GM19351 (cell line): Measurements from ENCODE around the gene TFAP2D.
A peak's percentile ranks its signal among the peaks of the same experiment; 100 is the strongest.

ENCODE experiments used
- ATAC-seq: cut with Tn5 transposase; IDR thresholded peaks from one replicate; pipeline ENCODE4 v1.9.1; 2021; ENCODE audit warnings: mild to moderate bottlenecking, moderate library complexity; ENCODE audit not compliant: unreplicated experiment

TFAP2D gene

DNA sequence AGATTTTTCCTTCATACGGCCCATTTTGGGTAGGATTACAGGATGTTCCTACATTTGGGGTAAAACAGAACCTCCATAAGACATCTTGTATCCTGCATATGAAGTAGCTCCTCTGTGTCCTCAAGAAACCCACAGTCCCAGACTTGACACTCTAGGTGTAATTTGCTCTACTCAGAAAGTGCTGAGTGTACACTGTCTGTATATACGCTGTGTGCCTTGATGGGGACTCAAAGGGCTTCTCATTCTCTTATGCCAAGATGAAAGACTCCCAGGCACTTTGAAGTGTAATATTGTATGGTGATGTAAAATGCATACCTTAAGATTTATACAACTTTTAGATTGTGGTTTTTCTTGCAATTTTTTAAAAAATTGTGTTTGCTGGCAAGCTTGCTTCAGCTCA, 5.2 kb downstream of the TFAP2D start:
- ATAC-seq: no peak

DNA sequence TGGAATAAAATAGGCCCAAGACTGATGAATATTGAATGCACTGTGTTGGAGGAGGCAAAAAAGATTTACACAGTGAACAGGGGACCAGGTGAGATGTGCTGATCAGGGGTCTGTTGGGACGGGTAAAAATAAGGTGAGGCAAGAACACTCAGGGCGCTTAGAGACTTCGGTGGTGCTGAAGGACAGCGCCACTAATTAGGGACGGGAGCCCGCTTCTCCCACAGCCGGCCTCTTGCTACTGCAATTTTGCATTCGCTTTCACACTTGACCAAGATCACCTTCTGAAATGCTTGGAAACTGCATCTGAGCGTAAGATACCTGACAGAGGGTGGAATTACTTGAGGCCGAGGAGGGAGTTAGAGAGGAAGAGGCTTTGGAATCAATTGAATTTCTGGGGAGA, 7.3 kb downstream of the TFAP2D start:
- no peak for ATAC-seq

DNA sequence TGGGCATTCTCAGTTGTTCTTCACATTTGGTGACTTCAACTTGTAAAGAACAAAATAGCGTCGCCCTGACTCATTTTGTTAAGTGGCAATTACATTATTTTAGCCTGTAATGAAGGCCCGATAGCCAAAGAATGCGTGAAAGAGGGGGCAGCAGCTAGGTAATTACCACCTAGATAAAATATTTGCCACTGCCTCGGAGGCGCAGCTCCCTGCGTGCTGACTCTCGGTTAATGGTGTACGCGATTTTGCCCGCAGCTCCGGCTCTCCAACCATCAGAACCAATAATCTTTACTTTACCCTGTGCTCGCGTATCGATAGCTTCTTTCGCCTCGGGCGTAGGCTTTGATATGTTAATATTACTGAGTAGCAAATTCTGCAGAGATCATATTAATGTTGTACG, 8.7 kb downstream of the TFAP2D start:
- ATAC-seq: no peak

DNA sequence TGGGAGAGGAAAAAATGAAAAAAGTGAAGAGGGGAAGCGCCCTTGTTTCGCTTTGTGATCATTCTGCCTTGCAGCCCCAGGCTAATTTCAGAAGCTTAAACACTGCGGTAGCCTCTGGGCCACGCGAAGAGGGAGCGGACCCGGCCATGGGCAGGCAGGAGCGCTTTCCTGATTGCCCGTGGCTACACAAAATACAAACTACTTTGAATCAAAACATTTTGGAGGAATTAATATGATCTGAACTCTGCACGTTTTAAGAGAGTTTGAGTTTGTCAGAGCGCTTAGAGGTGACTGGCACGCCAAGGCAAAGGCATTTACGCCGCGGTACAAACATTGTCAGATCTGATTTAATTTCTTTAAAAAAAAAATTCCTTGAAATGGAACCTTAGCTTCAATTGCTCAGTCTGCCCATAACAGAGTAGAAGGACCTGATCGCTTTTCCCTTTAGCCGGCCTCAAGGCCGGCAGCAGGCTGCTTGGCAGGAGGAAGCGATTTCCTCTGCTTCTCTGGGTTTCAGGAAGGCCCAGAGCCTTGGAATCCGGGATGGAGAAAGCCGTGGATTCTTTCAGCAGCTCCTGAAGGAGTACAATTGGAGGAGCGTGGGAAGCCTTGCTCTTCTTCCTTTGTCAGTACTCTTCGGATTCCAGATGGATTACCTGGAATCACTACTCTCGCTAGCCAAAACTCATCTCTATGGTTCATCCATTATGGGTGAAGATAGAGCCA, 9.7 kb downstream of the TFAP2D start:
- ATAC-seq: no peak

DNA sequence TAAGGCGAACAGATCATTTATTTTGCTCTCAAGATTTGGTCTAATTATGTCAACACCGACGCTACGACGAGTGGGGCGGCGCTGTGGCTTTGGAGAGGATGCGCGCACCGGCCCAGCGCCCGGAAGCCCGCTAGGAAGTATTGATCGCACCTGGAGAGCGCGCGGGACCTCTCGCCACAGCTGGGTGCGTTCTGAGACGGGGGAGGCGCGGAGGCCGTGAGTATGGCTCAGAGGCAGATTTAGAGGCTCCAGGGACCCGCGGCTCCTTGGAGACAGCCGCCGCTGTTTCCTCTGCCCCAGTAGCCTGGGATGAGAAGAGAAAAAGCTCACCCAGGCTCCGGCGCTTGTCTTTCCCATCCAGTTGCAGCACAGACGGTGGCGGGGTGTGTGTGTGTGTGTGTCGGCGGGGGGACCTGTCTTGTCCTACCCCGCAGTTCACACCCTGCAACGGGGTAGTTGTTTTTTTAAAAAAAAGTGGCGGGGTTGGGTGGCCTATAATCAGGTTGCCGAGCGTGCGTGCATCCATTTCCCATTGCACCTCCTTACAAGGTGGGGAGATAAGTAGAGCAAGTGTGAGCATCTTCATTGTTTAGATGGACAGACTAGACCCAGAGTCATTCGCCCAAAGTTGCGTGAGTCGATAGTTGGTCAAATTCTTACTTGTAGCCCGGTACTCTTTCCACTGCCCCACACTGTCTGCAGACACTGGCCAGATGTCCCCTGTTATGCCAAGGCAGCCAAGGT, 11.2 kb downstream of the TFAP2D start:
- no peak for ATAC-seq

DNA sequence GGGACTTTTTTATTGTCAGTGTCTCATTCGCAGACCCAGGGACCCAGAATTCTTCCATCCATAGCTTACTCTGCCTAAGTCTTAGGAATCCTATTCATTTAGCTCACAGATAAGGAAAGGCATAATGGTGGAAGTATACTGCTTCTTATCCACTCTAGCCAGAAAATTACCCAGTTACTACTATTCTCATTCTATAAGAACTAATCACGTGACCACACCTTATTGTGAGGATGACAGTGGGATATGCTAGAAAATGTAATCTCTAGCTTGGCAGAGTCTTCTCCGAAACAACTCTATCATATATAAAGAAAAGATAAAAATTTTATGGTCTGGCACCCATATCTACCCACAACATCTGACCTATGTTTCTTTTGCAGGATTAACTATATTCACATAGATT, 21.2 kb downstream of the TFAP2D start:
- ATAC-seq: no peak

DNA sequence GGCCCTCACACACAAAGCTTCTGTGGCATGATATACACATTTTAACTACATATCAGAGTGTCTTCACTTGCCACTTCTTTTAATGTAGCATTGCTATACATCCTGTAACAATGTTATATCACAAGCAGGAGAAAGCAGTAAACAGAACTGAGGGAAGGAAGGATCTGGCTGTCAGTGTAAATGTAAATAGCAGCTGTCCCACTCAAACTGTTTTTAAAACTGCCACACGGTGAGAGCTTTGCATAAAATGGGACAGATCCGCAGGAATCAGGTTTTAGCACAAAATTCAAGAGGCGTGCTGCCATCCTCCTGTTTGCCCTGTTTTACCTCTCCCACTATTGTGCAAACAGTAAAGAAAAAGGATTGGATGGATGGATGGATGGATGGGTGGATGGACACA, 28.8 kb downstream of the TFAP2D start:
- ATAC-seq: no peak

DNA sequence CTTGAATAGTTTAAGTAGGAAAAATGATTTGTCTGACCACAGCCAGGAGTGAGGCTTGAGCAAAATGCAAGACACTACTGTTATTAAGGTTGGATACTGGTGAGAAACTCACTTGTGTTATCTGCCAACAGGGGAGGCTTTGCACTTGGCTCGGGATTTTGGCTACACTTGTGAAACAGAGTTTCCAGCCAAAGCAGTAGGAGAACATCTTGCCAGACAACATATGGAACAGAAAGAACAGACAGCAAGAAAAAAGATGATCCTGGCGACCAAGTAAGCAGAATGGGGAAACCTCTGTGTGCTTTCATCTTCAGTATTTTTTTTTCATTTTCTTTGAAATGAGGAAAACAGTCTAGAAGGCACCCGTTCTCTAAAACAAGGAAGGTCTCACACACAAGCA, 31.6 kb downstream of the TFAP2D start:
- ATAC-seq: no peak

DNA sequence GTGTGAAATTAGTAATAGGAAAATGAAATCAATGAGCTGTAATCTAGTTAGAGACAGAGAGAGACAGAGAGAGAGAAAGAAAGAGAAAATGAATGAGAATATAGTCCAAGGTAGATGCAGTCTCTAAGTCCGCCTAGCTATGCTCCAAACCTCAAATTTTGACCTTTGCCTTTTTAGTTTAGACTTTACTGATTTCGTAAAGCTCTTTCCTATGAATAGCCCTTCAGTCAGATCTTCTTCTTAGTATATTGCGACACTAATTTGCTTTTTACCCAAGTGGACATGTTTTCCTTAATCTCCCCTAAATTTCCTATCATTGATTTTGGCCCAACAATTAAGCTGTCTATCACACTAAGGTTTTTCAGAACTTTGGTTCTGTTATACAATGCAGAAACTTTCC, 49.5 kb downstream of the TFAP2D start:
- no peak for ATAC-seq

DNA sequence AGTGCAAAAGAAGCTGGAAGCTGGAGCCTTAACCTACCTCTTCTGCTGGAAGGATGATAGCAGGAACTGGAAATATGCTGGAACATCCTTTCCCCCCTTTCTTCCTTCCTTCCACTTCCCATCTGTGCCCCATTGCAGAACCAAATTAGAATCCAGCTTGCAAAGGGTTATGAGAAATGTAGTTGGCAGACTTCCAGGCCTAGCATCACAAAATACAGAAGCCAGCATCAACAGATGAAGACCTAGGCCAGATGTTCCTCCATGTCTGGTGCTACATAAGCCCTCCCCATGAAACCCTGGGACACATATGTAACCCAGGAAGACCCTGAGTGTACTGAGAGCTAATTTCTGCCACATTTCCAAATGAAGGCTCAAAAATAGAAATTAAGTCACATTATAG, 65.4 kb downstream of the TFAP2D start:
- ATAC-seq: no peak

DNA sequence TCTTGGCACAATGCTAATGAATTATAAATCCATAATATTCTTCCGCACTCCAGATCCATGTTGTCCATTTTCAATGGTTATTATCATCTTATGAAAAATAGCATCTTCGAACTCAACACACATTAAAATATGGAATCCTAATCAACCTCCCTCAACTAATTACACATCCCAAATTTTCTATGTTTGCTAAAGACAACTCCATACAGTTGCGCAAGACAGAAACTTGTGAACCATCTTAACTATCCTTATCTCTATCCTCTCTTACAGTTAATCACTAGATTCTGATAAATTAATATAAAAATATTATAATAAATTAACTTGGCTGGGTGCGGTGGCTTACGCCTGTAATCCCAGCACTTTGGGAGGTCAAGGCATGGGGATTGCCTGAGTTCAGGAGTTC, 67.1 kb downstream of the TFAP2D start:
- ATAC-seq: no peak

DNA sequence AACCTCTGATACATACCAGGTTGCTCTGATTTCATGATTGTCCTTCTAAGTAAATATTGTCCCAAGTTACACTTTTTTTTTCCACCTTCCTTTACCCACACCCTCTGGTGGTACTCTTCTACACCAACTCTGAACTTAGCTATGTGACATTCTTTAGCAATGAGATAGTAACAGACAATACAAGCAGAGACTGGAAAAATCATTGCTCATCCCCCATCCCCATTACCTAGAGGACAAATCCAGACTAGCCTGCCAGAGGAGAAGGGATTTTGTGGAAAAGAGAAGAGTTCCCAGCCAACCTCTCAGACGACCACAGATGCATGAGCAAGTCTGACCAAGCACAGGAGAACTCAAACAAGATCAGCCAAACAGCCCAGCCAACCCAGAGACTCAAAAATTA, 72.6 kb downstream of the TFAP2D start:
- ATAC-seq: no peak

DNA sequence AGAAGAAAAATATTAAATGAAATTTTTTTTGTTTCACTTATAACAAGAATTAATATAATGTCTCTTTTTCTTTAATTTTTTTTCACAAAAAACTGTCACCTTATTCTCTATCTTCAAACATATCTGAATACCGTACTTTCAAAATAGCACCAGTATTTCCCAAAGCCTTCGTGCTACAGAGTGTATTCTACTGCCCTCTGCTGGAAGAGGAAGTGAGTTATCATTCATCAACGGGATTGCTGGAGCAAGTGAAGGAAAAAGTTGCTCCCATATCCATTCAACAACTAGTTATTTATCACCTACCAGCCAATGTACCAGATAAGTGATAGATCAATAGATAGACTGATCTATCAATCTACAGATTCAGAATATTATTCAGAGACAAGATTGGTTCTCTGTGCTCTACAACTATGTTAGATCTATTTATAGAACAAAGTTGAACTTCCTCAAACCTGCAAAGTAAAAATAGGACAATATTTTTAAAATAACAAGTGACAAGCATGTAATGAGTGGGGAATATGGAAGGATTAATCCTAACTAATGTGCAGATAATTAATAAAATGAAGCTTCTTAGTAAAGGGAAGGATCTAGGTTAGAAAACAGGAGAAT, 78.7 kb downstream of the TFAP2D start:
- peak; percentile 80 for ATAC-seq

DNA sequence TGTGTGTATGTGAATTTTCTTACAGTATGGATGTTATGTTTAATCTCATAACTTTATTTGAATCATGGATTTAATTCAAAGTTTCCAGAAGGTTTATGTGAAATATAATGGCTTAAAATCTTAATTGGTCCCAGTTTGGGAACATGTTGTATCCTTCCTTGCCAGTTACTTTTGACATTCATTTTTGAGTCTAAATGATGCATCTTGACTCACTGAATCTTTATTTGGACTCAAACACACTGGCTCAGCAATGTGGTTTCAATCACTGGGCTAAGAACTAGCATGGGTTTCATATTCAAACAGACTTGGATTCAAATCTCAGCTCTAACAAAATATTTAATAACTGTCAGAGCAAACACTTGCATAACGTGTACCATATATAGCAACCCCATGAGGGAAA, 79.4 kb downstream of the TFAP2D start:
- no peak for ATAC-seq

DNA sequence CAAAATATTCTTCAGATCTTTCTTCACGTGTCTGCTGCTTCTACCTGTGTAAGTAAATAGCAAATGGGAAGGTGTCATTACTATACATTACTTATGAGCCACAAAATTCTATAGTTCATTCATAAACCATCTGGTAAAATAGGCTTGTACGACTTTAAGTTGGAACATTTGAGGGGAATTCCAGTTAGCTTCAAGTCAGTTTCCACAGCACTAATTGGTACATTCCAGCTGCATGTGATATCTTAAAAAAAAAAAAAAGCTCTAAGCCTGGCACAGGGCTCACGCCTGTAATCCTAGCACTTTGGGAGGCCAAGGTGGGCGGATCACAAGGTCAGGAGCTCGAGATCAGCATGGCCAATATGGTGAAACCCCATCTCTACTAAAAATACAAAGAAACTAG, 82.2 kb downstream of the TFAP2D start:
- ATAC-seq: no peak

DNA sequence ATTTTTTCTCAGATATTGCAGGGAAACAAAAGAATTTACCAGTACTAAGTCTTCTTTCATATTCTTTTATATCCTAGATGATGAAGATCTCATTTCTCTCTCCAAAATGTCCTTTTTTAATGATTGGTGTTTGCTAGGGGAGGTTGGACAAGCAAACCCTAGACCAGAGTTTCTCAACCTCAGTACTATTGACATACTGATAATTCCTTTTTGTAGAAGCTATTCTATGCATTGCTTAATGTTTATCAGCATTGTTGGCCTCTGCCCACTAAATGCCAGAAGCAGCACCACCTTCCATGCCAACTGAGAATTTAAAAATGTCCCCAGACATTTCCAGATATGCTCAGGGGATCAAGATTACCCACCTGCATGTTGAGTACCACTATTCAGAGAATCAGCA, 91.0 kb downstream of the TFAP2D start:
- no peak for ATAC-seq

DNA sequence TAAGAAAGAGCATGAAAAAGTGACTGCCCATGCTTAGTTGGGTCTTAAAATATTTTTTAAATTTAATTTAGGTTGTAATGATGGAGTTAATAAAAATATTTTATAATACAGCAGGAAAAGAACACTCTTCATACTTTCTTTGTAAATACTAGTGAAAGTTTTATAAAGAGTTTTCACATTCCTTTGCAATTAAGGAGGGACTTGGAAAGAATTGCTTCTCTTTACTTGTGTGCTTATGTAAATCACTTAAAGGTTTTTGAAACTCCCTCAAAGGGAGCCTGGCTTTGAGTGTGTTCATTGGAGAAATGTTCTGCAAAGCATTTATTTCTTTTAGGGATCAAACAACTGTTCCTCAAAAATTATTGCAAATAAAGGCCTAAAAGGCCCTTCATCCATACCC, 93.7 kb downstream of the TFAP2D start:
- no peak for ATAC-seq

DNA sequence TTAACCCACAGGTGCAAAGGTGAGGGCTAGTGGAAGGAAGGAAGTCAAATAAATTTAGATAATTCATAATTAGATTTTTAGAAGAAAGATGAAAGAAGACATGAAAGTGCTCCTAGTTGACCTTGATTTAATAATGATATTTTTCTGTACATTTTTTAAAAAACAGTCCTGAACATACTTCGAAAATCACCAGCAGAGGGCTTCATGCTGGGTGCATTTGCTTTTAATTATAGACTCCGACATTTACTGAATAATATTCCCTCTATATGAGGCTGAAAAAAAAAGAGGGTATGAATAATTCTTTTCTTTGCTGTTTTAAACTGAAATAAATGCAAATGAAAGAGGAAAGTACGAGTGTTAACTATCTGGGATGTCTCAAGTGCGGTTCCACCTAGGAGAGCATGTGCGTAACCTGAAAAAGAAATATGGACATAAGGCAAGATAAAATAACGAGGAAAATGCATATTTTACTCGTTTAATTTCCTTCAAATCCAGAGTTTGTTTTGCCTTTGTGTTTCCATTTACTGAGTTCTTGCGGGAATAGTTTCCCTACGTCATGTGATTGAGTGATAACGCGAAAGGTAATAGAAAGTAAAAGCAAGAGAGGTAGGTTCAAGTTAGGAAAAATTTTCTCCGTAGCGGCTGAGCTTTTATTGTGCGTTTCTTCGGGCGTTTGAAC, 102.2 kb downstream of the TFAP2D start:
- ATAC-seq: peak; percentile 35

DNA sequence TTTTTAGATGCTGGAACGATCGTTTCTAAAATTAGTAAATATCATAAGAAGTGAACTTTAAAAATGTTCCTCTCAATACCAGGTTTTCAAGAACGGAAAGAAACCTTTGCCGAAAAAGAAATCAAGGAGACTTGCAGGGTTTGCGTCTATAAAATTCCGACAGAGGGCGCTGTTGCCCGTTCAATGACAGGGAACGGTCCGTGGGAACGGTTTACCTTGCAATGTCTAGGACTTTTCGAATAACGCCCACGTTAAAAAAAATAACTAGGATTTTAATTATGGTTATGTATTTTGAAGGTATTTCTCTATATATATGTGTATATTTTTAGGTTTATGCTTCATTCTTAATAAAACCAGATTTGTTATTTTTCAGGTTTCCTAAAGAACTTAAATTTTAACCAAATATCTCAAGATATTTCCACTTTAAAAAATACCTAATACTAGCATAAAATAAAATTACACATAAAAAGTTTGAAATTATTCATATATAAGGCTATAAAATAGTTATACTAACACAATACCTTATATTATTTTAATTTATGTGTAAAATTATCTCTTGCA, 102.9 kb downstream of the TFAP2D start:
- ATAC-seq: peak; percentile 70

DNA sequence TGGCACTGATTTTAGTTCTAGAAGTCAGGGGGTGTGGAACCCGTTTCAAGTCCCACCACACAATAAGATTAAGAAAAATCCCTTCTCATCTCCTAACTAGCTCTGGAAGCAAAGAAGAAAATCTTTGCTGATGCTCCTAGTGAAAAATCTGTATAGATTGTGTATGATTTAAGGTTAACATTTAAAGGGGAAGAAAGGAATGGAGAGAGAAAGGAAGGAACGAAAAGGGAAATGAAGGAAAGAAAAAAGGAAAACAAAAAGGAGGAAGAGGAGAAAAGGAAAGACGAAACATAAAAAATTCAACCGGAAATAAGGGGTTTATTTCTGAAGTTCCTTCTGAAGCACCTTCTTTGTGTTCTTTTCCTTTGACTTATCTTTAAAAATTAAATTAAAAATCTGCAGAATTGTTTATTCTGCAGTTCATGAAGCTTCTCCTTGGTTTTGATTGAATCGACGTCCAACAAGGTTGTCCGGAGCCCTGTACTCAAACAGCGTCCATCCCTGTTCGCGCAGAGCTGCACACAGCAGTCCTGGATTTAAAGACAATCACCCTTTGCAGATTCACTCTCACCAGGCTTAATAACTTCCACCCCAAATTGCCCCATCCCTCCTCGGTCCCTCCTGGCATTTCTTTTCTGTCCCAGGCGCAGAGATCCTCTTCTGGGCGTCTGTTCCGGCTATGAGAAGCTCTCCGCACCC, 103.8 kb downstream of the TFAP2D start:
- no peak for ATAC-seq

DNA sequence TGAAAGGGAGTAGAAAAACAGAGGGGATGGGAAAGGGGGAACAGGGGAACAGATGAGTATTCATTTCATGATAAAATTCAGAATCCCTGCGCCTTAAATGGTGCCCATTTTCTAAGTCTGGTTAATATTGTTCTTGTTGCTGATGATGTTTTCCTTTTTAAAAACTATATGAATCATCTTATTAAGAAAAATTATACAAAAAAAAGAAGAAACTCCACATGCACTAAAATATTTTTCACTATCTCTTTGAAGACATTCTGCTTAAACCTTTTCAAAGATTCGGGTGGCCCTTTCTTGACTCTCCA, 104.3 kb downstream of the TFAP2D start:
- ATAC-seq: no peak
